Measurements from ENCODE around the gene RHEBL1. TPM values are rescaled to one million over a fixed set of nuclear protein-coding genes. Genes with fewer than 3 reads are reported as not detected.

RHEBL1 gene
- total RNA-seq, 2 donors from 2014 or later: 0.35 TPM; not detected in 1

- Histone ChIP-seq H3K27me3 (no peaks in the 10 kb centered on the region), H3K27ac (no peak overlapping the region), H3K4me3 (no peak overlapping the region), H3K9me3 (no peaks in the 10 kb centered on the region), H3K4me1 (no peaks in the 10 kb centered on the region), H3K36me3 (peaks cover 93% of the 10 kb centered on the region)
- no peak for DNase-seq (ENCODE audit: low spot score)
- TF ChIP-seq CTCF (IDR thresholded peaks at IDR 0.05): no peak
These were observed 30.1 kb downstream of the RHEBL1 start for GRCh38 chr12:49039421-49040363.

- no peaks in the 10 kb centered on the region for H3K4me1 ChIP-seq
- H3K27me3 ChIP-seq: no peaks in the 10 kb centered on the region
- no peak overlapping the region for H3K27ac ChIP-seq
- H3K9me3 ChIP-seq: no peaks in the 10 kb centered on the region
- no peak overlapping the region for H3K4me3 ChIP-seq
- DNase-seq (ENCODE audit: low spot score): no peak
- peaks cover 93% of the 10 kb centered on the region for H3K36me3 ChIP-seq
- no peak for TF ChIP-seq CTCF (IDR thresholded peaks at IDR 0.05)
These were observed 31.4 kb downstream of the RHEBL1 start for GRCh38 chr12:49038291-49038955.

GRCh38 chr12:49037947-49038237 is 31.9 kb downstream of the RHEBL1 start:
- DNase-seq (ENCODE audit: low spot score): no peak
- no peak for TF ChIP-seq CTCF (IDR thresholded peaks at IDR 0.05)

GRCh38 chr12:49037111-49037946 is 32.5 kb downstream of the RHEBL1 start:
- H3K9me3 ChIP-seq: no peaks in the 10 kb centered on the region
- H3K27me3 ChIP-seq: no peaks in the 10 kb centered on the region
- H3K36me3 ChIP-seq: peaks cover 93% of the 10 kb centered on the region
- no peaks in the 10 kb centered on the region for H3K4me1 ChIP-seq
- no peak for DNase-seq (ENCODE audit: low spot score)
- TF ChIP-seq CTCF (IDR thresholded peaks at IDR 0.05): no peak
- H3K4me3 ChIP-seq: no peak overlapping the region
- H3K27ac ChIP-seq: no peak overlapping the region

More at GRCh38 chr12:49037947-49038237, 31.9 kb downstream of the RHEBL1 start:
- H3K4me3 ChIP-seq: no peak overlapping the region
- no peak overlapping the region for H3K27ac ChIP-seq
- no peaks in the 10 kb centered on the region for H3K9me3 ChIP-seq
- peaks cover 93% of the 10 kb centered on the region for H3K36me3 ChIP-seq
- no peaks in the 10 kb centered on the region for H3K27me3 ChIP-seq
- H3K4me1 ChIP-seq: no peaks in the 10 kb centered on the region

GRCh38 chr12:49036029-49036428 is 33.8 kb downstream of the RHEBL1 start:
- Histone ChIP-seq H3K27me3 (no peaks in the 10 kb centered on the region), H3K27ac (no peak overlapping the region), H3K4me3 (no peak overlapping the region), H3K36me3 (peaks cover 93% of the 10 kb centered on the region), H3K9me3 (no peaks in the 10 kb centered on the region), H3K4me1 (no peaks in the 10 kb centered on the region)
- TF ChIP-seq CTCF (IDR thresholded peaks at IDR 0.05): no peak
- DNase-seq (ENCODE audit: low spot score): no peak
